HG03469 (cell line): ENCODE data around the gene PCDHGA2.
A peak's percentile ranks its signal among the peaks of the same experiment; 100 is the strongest.
"Not testable (repeated sequence)": the region's sequence is repeated elsewhere in the genome, so short reads cannot be mapped to it uniquely, and the experiment has no call there.

Source experiments
- ATAC-seq: cut with Tn5 transposase; IDR thresholded peaks from one replicate; pipeline ENCODE4 v1.9.1; 2021; ENCODE audit warnings: mild to moderate bottlenecking, moderate library complexity, moderate number of reproducible peaks; ENCODE audit not compliant: unreplicated experiment

PCDHGA2 gene

DNA sequence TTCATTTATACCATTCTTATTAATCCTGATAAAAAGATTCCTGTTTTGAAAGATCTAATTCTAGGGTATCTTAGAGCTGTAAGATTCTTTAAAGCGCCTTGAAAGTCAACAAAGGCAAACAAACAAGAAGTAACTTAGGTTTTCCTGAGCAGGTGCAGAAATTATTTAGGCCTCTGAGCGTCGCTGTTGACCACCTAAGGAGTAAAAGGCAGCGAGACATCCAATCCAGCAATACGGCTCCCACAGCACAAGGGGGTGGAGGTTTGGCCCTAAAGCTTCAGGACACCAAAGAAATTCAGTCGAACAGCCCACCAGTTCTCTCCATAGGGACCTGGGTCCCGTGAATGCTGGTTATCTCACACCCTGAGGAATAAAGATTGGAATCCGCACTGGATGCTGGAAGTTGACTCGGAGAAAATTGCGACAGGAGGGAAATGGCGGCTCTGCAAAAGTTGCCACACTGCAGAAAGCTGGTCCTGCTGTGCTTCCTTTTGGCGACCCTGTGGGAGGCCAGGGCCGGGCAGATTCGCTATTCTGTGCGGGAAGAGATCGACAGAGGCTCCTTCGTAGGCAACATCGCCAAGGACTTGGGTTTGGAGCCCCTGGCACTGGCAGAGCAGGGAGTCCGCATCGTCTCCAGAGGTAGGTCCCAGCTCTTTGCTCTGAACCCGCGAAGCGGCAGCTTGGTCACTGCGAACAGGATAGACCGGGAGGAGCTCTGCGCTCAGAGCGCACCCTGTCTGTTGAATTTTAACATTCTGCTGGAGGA lies at the start of gene PCDHGA2:
TSS of gene PCDHGA2 (plus strand) at position 223 of the 769 bp plus-strand sequence.
- ATAC-seq: no peak

DNA sequence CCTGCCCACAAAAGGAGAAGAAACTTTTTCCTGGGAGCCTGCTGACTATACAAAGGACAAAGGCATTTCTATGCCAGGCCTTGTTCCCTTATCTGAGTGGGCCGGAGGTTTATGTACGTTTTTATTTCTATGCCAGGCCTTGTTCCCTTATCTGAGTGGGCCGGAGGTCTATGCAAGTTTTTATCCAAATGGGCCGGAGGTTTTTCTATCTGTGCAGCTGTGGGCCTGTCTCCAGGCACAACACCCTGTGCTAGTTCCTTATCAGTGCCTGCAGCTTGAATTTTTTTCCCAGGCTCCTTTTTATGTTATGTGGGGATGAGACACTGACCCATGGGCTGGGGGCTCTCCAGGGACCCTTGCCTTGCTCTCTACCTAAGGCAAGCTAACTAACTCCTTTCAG lies 40.2 kb upstream of the PCDHGA2 start:
- ATAC-seq: no peak

DNA sequence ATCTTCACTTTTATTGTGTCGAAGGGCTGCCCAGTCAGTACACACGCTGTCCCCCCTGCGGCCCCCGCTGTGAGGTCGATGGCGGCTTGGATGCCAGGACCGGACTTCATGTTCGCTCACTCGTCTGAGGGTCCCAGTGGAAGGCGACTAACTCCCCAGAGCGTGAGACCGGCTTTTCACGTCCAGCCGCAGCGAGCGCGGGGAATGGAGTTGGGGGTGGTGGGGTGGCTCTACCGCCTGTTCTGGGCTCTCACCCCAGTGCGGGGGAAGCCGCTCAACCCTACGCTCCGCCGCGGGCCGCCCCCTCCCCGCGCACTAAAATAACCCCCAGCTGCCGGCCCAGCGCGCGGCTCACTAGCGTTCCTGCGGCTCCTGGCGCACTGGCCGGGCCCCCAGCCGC lies 34.8 kb upstream of the PCDHGA2 start, which contains the start of gene SLC25A2:
TSS of gene SLC25A2 (minus strand) at position 294 of the 400 bp plus-strand sequence. CDS start at position 110, 184 bp downstream.
- ATAC-seq: no peak

DNA sequence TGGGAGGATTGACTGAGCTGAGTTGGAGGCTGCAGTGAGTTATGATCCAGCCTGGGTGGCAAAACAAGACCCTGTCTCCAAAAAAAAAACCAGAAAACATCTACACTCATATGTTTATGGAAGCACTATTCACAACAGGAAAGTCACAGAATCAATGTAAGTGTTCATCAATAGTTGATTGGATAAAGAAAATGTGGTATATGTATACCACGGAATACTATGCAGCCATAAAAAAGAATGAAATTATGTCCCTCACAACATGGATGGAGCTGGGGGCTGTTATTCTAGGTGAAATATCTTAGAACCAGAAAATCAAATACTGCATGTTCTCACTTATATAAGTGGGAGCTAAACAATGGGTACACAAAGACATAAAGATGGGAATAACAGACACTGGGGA lies 31.9 kb upstream of the PCDHGA2 start:
- ATAC-seq: no peak

DNA sequence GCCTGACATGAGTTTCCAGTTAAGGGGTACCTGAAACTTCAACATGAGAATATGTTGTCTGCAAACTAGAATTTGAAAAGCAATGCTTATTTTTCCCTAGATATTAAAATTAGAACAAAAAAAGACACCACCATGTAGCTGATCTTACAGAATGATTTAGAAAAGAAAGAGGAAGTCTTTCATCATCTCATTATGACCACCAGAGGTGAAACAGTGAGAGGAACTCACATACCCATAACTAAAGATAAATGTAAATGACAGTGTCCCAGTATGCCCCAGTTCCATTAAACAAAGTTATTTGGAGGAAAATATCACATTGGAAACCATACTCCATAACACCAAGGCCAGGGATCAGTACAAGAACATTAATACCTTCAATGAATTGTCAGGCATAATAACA lies 24.8 kb upstream of the PCDHGA2 start:
- no peak for ATAC-seq

DNA sequence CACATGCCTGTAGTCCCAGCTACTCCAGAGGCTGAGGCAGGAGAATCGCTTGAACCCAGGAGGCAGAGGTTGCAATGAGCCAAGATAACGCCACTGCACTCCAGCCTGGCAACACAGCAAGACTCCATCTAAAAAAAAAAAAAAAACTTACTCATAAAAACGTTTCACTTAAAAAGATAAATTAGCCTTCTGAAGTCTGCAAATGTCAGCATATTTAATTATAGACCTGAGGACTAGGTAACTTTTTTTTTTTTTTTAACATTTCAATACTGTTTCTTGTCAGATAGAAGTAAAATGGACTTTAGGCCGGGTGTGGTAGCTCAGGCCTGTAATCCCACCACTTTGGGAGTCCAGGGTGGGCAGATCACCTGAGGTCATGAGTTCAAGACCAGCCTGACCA lies 21.6 kb upstream of the PCDHGA2 start:
- ATAC-seq: not testable (repeated sequence)

DNA sequence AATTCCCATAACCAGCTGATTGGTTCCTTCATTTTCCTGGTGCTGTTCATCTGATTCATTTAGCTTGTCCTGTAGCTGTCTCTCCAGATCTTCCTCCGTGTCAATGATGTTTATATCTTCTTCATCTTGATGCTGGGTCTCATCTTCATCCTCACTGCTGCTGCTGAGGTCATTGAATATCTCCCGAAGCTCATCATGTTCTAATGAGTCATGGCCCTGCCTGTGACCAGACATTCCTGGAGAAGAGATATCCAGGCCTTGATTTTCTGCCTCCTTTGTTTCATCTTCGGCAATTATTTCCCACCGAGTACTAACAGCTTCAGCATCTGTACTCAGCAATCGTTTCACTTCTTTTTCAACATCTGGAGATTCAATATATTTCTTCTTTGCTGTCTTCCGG lies 19.4 kb upstream of the PCDHGA2 start:
- no peak for ATAC-seq

DNA sequence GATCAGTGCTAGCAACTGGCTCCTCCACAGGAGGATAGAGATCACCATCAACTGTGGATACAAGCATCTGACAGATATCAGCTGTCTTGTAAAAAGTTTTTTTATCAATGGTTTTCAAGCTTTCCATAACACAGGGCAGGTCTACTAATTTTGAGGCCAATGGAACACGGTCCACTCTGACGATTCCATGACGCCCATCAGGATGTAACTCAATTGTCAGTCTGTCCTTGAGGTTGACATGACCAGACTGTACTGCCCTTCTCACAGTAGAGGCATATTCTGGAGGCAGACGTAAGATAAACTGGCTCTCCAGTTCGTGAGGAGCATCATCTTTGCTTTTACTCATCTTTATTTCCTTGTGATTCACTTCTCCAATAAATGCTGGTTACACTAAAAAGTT lies 18.9 kb upstream of the PCDHGA2 start:
- ATAC-seq: no peak

DNA sequence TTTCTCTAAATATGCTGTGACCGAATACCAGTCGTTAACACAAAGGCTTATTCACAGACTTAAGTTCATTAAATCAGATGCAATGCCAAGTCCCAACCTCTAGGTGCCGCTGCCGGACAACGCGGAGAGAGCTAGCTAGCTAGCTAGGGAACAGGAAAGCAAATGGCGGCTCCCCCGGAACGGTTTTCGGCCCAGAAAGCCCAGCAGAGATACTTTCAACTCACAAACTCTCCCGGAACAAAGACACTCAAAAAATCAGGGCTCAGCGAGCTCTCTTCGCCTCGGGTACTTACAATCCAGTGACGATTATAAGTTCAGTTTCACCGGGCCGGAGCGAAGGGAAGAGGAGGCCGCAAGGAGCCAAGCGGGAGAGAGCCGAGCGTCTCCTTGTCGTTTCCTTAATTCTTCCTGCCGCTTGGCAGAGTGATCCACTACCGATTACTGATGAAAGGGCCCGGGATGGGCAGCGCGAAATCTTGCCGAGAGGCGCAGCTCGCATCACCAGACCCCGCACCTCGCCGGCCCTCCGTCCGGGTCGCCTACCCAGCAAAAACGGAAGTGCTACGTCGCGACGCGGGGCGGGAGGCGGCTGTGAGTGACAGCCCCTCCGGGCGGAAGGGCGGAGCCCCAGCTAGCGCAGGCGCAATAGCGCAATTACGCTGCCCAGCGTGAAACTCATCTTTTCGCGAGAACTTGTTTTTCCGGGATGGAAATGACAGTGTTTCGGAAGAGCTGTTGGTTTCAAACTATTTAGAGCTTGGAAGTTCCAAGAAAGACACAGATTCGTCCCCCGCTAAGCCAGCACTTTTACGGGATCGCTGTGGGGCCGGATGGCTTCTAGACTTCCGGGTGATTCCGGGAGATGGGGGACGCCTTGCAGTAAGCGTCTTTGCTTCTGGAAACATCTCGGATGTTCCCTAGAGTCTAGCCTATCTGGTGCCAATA lies 18.1 kb upstream of the PCDHGA2 start, which contains the start of gene TAF7:
TSS of gene TAF7 (minus strand) at position 560 of the 945 bp plus-strand sequence. CDS start 740 bp downstream, outside the sequence.
- peak; percentile 89 for ATAC-seq

DNA sequence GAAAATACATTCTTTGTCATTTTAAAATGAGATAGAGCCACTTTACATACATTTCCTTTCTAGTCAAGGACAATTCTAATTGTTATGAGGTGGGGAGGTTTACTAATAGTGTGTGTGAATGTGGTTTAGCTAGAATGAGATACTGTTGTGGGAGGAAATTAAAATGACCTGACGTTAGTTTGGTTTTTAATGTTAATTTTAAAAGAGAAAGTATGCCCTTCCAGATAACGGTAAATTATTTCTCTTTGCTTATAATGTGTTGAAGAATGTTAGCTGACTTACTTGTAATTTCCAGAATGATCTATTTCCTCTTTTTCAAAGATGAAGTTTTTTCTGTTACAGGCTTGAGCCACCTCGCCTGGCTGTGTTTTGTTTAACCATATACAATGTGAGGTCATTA lies 16.3 kb upstream of the PCDHGA2 start:
- ATAC-seq: no peak

DNA sequence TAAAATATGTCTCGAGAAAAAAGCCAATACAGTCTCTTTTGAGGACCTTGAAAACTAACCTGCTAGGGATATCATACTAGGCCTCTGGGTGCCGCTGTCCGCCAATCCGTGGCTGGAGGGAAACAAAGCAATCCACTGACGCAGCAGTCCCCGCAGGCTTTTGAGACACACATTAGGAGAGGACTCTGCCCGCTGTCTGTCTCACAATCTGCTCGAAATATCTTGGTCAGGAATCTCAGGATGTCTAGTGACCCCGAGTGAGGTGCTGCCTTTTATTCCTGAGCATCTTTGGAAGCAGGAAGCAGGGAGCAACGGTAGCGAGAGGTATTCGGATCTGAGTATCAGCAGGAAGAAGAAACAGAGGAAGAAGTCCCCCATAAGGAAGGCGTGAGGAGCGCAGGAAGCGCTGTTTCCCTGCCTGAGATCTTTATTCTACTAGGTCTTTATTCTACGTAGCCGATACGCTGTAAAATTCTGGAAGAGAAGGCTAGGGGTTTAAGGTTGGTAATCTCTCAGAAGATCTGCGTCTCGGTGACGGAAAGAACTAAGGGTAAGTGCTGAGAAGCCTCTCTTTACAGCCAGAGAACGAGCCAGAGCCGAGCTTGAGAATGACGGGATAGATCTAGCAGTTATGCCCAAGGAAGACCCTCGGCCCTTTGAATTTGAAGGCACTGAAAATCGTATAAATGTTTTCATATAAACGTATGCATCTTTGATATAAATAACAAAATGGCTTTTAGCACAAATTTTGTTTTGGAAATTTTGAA lies 12.3 kb upstream of the PCDHGA2 start:
- peak; percentile 70 for ATAC-seq

DNA sequence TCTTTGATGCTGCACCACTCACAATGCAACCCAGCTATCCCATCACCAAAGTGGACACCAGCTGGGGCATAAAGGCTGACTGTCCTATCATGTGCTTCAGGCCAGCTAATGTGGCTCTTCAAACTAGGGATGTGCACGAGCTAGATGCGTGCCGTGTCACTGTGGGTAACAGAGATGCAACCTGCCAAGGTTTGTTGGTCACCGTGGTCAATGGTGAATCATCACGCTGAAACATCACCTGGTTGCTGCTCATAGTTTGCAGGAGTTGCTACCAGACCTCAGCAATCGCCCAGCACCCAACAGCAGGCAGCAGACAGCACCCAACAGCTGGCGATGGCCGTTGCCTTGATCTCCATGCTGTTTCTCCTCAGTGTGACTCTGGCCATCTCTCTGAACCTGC lies 10.3 kb upstream of the PCDHGA2 start:
- ATAC-seq: no peak

DNA sequence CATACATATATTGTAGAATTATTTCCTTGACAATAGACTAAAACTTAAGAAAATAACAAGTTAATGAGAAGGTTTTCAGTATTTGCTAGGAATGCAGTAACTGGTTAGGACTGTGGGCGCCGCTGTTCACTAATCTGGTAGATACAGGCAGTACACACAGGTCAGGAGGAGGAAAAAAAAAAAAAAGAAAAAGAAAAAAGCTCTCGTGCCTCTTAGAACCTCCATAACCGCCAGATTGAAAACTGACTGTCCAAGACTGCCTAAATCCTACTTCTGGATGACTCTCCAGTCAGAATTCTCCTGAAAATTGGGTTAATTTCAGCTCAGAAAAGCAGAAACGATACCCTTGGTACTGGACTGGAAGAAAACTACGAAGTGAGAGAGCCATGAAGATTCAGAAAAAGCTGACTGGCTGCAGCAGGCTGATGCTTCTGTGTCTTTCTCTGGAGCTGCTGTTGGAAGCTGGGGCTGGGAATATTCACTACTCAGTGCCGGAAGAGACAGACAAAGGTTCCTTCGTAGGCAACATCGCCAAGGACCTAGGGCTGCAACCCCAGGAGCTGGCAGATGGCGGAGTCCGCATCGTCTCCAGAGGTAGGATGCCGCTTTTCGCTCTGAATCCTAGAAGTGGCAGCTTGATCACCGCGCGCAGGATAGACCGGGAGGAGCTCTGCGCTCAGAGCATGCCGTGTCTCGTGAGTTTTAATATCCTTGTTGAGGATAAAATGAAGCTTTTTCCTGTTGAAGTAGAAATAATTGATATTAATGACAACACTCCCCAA lies 8.1 kb upstream of the PCDHGA2 start, which contains the start of gene PCDHGA1:
TSS of gene PCDHGA1 (plus strand) at position 216 of the 782 bp plus-strand sequence.
- ATAC-seq: no peak

DNA sequence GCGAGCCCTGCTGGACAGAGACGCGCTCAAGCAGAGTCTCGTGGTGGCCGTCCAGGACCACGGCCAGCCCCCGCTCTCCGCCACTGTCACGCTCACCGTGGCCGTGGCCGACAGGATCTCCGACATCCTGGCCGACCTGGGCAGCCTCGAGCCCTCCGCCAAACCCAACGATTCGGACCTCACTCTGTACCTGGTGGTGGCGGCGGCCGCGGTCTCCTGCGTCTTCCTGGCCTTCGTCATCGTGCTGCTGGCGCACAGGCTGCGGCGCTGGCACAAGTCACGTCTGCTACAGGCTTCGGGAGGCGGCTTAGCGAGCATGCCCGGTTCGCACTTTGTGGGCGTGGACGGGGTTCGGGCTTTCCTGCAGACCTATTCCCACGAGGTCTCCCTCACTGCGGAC lies 6.0 kb upstream of the PCDHGA2 start:
- not testable (repeated sequence) for ATAC-seq

DNA sequence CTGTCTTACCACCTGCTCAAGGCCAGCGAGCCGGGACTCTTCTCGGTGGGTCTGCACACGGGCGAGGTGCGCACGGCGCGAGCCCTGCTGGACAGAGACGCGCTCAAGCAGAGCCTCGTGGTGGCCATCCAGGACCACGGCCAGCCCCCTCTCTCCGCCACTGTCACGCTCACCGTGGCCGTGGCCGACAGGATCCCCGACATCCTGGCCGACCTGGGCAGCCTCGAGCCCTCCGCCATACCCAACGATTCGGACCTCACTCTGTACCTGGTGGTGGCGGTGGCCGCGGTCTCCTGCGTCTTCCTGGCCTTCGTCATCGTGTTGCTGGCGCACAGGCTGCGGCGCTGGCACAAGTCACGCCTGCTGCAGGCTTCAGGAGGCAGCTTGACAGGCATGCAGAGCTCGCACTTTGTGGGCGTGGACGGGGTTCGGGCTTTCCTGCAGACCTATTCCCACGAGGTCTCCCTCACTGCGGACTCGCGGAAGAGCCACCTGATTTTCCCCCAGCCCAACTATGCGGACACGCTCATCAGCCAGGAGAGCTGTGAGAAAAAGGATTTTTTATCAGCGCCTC lies 2.3 kb downstream of the PCDHGA2 start:
- not testable (repeated sequence) for ATAC-seq

DNA sequence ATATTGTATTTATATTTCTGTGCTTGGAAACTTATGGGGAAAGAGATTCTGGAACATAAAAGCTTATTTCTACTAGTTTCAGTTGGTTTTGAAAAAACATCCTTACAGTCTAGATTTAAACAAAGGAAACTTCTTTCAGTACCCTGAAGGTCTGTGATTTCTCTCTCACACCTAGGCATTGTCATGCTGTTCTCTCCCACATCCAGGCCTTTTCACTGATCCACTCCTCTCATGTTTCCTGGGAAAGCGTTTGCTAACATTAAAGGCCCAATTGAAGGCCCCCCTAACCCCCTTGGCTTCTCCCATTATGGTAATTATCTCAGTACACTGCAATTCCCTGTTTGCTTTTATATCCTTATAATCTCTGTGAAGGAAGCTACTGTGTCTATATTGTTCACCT lies 4.2 kb downstream of the PCDHGA2 start:
- ATAC-seq: no peak

DNA sequence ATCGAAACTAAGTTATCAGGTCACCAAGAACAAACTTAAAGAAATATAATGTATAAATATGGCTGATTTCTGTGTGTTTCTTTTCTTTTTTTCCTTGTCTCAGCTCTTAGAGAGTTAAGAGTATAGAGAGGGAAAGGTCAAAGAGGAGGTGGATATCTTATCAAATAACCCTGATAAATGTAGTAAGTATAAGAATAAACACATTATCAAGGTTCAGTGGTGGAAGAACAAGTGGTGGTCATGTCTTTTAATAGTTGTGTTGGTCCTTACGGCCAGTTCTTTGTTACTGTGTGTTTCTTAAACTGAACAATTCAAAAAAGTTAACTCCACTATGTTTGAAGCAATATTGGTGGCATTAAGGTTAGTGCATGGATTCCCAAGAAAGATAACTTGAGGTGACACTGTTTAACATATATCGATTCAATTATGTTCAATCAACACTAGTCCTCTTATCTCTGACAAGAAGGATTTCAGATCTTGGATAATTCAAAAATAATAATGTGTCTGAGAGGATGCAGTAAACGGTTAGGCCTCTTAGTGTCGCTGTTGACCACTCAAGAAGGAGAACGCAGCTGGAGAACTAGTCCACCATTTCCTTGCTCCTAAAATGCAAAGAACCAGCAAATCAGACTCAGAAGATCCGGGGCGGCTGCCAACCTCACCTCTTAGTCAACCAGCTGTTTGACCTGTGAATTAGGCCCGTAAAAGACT lies 4.8 kb downstream of the PCDHGA2 start, which contains the start of gene PCDHGA3:
TSS of gene PCDHGA3 (plus strand) at position 588 of the 711 bp plus-strand sequence. CDS start 205 bp downstream, outside the sequence.
- no peak for ATAC-seq

DNA sequence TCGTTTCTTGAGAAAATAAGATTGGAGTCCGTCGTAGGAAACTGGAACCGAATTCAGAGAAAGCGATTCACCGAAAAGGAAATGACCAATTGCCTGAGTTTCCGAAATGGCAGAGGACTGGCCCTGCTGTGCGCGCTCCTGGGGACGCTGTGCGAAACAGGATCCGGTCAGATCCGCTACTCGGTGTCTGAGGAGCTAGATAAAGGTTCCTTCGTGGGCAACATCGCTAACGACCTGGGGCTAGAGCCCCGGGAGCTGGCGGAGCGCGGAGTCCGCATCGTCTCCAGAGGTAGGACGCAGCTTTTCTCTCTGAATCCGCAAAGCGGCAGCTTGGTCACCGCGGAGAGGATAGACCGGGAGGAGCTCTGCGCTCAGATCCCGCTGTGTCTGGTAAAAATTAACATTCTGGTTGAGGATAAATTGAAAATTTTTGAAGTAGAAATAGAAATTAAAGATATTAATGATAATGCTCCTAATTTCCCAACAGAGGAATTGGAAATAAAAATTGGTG lies 5.4 kb downstream of the PCDHGA2 start:
- no peak for ATAC-seq

DNA sequence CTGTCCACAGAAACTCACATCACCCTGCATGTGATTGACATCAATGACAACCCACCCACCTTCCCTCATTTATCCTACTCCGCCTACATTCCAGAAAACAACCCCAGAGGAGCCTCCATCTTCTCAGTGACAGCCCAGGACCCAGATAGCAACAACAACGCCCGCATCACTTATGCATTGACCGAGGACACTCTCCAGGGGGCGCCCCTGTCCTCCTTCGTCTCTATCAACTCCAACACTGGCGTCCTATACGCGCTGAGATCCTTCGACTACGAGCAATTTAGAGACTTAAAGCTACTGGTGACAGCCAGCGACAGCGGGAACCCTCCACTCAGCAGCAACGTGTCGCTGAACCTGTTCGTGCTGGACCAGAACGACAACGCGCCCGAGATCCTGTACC lies 6.8 kb downstream of the PCDHGA2 start:
- ATAC-seq: no peak
